HUES48 (cell line): Measurements from ENCODE around the gene MACROD2.

Source experiments
- H3K27ac ChIP-seq: one replicate; pipeline ENCODE4 v1.7.0; 2013; ENCODE audit warnings: low read depth, low read length, inconsistent platforms
- H3K27me3 ChIP-seq: 2 replicates; pipeline ENCODE4 v1.6.1; 2013; ENCODE audit warnings: mild to moderate bottlenecking, low read length; ENCODE audit not compliant: control insufficient read depth, insufficient read depth
- H3K36me3 ChIP-seq: 2 replicates; pipeline ENCODE4 v1.6.1; 2013; ENCODE audit warnings: low read length; ENCODE audit not compliant: control insufficient read depth, insufficient read depth
- H3K4me1 ChIP-seq: 2 replicates; pipeline ENCODE4 v1.6.1; 2013; ENCODE audit warnings: mild to moderate bottlenecking, low read length; ENCODE audit not compliant: control insufficient read depth, insufficient read depth
- H3K4me3 ChIP-seq: 2 replicates; pipeline ENCODE4 v1.5.1; 2013; ENCODE audit warnings: mild to moderate bottlenecking, low read depth, low read length
- H3K9ac ChIP-seq: 2 replicates; pipeline ENCODE4 v1.6.1; 2013; ENCODE audit warnings: mild to moderate bottlenecking, low read depth, low read length, moderate library complexity
- H3K9me3 ChIP-seq: 2 replicates; pipeline ENCODE4 v1.6.1; 2013; ENCODE audit warnings: low read length; ENCODE audit not compliant: control insufficient read depth, insufficient read depth

MACROD2 gene

DNA sequence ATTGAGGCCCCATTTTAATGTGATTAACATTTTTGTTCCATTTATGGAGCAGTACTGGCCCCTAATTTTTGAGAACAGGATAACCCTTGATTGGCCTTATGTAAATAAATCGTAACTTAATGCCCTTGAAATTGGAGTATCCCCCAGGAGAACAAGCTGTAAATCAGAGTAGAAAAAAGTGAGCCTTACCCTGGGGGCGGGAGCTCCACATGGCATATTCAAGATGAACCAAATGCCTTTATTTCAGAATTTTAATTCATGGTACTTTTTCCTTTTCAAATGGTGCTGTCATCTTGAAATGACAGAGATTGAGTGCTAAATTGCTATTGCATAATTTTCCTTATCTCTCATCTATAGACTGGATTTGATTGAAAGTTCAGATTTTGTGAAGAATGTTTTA is 1151.6 kb downstream of the MACROD2 start:
- no peak overlapping the region for H3K27ac ChIP-seq
- peaks cover 3% of the 10 kb centered on the region; the same call in 1 of the 2 replicates for H3K4me1 ChIP-seq
- H3K9ac ChIP-seq, result no peak overlapping the region
- no peaks in the 10 kb centered on the region for H3K36me3 ChIP-seq
- H3K9me3 ChIP-seq, result no peaks in the 10 kb centered on the region; the same call in 1 of the 2 replicates
- H3K27me3 ChIP-seq, result no peaks in the 10 kb centered on the region
- no peak overlapping the region for H3K4me3 ChIP-seq

DNA sequence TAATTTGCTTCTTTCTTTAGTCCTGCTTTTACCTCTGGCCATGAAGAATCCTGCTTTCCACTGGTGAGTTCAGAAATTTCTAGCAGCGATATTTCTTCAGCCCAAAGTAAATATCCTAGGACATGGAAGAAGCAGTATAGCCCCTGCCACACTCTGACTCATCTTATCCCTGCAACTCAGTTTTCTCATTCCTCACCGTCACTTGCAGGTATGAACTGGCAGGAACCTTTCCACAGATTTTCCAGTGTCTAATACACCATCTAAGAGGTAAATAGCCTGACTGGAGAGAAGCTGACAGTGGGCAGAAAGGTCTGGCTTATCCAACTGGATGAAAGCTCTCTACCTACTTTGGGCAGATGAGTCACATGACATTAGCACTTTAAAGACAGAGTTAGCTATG is 1158.8 kb downstream of the MACROD2 start:
- Histone ChIP-seq H3K4me3 (no peak overlapping the region), H3K27ac (no peak overlapping the region), H3K36me3 (no peaks in the 10 kb centered on the region), H3K4me1 (no peaks in the 10 kb centered on the region), H3K9me3 (peaks cover 5% of the 10 kb centered on the region; the same call in 1 of the 2 replicates), H3K27me3 (no peaks in the 10 kb centered on the region), H3K9ac (no peak overlapping the region)

DNA sequence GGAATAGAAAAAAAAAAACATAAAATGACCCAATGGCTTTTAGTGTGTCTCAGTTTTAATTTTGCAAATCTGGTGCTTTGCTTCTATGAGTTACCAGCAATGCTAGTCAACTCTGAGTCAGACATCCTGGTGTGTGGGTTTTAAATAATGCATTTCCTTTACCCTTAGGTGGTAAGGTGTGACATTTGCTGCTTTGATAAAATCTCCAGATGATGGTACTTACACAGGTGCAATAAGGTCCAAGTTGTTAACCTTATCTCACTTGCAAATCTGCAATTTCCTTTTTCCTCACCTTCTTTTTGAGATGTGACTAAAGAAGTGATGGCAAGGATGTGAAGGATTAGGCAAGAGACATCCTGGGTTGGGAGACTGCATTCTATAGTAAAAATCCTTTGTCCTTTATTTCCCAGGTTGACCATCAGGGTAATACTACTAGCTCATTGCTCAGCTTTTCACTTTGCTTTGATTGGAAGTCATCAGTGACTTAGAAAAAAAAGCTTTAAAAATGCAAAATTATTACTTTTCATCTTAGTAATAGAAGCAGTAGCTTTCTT is 1160.6 kb downstream of the MACROD2 start:
- H3K4me1 ChIP-seq, result no peaks in the 10 kb centered on the region
- H3K4me3 ChIP-seq, result no peak overlapping the region
- H3K36me3 ChIP-seq, result no peaks in the 10 kb centered on the region
- peaks cover 5% of the 10 kb centered on the region; the same call in 1 of the 2 replicates for H3K9me3 ChIP-seq
- no peak overlapping the region for H3K9ac ChIP-seq
- H3K27me3 ChIP-seq, result no peaks in the 10 kb centered on the region
- H3K27ac ChIP-seq, result no peak overlapping the region

DNA sequence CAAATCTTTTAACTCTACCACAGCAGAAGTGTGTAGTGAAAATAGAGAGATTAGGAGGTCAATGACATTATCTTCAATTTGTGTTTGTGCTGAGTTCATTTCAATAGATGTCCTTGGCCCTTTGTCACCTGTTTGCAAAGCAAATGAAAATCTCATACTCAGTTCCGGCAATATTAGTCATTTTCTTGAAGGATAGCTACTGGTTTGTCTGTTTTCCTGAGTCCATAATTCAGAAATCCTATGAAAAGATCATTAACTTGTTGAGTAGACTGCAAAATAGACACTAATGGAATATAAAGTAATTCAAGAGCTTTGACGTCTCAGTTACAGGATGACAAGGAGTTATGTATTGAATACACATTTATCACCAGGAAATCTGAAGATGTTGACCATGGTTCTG is 1163.2 kb downstream of the MACROD2 start:
- Histone ChIP-seq H3K27ac (no peak overlapping the region), H3K27me3 (no peaks in the 10 kb centered on the region), H3K4me1 (no peaks in the 10 kb centered on the region), H3K36me3 (no peaks in the 10 kb centered on the region), H3K4me3 (no peak overlapping the region), H3K9ac (no peak overlapping the region), H3K9me3 (0 out of 2 replicates have a peak, but pooled peaks cover 5% of the 10 kb centered on the region)

DNA sequence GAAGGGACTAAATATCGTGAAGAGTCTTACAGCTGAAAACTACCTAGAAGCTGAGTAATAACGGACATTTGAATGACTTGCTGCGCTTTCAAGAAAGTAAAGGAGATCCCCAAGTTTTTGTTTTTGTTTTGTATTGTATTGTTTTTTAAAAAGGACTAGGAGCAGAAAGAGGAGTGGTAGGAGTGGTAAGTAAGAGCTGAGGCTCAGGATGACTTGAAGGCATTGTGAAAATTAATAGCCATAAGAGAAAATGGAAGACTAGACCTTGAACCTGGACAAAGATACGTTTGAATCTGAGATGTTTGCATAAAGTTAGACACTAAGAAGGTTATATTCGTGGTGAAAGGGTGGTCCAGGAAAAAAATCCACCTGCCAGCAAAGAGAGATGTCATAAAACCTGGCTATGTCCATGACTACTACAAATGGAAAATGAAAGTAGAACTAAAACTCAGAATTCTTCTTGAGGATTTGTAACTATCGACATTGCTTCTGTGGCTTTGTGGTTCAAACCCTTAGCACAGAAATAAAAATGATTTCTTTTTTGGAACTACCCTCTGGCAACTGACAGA is 1166.8 kb downstream of the MACROD2 start:
- Histone ChIP-seq H3K9me3 (no peaks in the 10 kb centered on the region), H3K27ac (no peak overlapping the region), H3K9ac (no peak overlapping the region), H3K36me3 (no peaks in the 10 kb centered on the region), H3K4me1 (no peaks in the 10 kb centered on the region), H3K27me3 (no peaks in the 10 kb centered on the region), H3K4me3 (no peak overlapping the region)

DNA sequence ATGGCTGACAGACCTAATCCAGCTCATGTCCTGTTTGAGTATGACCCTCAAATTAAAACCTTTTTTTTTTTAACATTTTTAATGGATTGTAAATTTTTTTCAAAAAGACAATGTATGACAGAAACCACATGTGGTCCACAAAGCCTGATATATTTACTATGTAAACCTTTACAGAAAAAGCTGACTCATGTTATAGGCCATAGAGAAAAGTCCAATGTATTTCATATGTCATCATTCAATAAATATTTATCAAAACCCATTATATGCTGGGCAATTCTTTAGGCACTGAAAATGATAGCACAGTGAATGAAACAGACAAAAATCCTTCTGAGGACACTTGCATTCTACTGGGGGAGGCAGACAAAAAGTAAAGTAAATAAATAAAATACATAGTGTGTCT is 1168.3 kb downstream of the MACROD2 start:
- no peak overlapping the region for H3K27ac ChIP-seq
- no peaks in the 10 kb centered on the region for H3K27me3 ChIP-seq
- H3K9me3 ChIP-seq, result no peaks in the 10 kb centered on the region
- H3K4me3 ChIP-seq, result no peak overlapping the region
- H3K4me1 ChIP-seq, result no peaks in the 10 kb centered on the region
- H3K9ac ChIP-seq, result no peak overlapping the region
- H3K36me3 ChIP-seq, result no peaks in the 10 kb centered on the region

DNA sequence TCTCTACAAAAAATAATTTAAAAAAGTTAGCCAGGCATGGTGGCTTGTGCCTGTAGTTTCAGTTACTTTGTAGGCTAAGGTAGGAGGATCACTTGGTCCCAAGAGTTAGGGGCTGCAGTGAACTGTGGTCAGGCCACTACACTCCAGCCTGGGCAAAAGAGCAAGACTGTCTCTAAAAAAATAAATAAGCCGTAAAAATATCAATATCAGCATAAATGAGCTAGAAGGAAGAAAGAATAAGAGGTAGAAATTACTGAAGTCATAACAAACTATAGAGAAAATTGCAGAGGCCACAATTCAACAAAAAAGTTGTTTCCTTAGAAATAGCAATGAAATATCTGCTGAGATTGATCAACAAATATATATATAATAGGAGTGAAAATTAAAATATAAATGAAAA is 1169.4 kb downstream of the MACROD2 start:
- H3K27me3 ChIP-seq, result no peaks in the 10 kb centered on the region
- no peak overlapping the region for H3K9ac ChIP-seq
- no peaks in the 10 kb centered on the region for H3K36me3 ChIP-seq
- no peaks in the 10 kb centered on the region for H3K4me1 ChIP-seq
- no peak overlapping the region for H3K27ac ChIP-seq
- H3K9me3 ChIP-seq, result no peaks in the 10 kb centered on the region
- H3K4me3 ChIP-seq, result no peak overlapping the region

DNA sequence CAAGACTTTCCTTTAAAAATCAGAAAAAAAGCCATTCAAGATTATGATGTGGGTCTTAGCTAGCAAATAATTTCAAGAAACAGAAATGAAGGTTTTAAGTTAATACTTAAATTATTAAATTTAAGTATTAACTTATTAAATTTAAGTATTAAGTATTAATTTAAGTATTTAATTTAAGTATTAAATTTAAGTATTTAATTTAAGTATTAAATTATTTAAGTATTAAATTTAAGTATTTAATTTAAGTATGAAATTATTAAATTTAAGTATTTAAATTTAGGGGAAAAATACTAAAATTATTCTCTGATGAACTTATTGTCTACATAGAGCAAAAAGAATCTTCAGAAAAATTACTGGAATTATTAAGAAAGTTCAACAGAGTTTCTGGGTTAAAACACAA is 1171.4 kb downstream of the MACROD2 start:
- Histone ChIP-seq H3K27ac (no peak overlapping the region), H3K9me3 (no peaks in the 10 kb centered on the region), H3K4me3 (no peak overlapping the region), H3K27me3 (no peaks in the 10 kb centered on the region), H3K9ac (no peak overlapping the region), H3K4me1 (no peaks in the 10 kb centered on the region), H3K36me3 (no peaks in the 10 kb centered on the region)

DNA sequence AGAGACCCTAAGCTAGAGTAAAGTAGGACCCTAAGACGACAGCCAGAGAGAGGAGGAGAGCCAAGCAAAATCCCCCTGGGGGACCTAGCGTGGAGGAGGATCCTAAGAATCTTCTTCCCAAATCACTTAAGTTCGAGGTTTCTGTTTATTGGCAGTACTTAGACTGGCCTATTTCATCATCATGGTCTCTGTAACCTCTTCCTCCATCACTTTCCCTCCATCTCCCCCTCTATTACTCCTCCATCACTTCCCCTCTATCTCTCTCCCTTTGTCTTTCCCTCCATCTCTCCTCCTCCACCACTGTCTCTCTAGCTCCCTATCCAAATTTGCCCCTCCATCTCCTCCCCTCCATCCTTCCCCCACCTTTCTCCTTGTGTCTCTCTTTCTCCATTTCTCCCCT is 1175.7 kb downstream of the MACROD2 start:
- no peak overlapping the region for H3K9ac ChIP-seq
- 0 out of 2 replicates have a peak, but pooled peaks cover 4% of the 10 kb centered on the region for H3K9me3 ChIP-seq
- H3K4me3 ChIP-seq, result no peak overlapping the region
- H3K27ac ChIP-seq, result no peak overlapping the region
- no peaks in the 10 kb centered on the region for H3K27me3 ChIP-seq
- no peaks in the 10 kb centered on the region for H3K4me1 ChIP-seq
- H3K36me3 ChIP-seq, result no peaks in the 10 kb centered on the region

DNA sequence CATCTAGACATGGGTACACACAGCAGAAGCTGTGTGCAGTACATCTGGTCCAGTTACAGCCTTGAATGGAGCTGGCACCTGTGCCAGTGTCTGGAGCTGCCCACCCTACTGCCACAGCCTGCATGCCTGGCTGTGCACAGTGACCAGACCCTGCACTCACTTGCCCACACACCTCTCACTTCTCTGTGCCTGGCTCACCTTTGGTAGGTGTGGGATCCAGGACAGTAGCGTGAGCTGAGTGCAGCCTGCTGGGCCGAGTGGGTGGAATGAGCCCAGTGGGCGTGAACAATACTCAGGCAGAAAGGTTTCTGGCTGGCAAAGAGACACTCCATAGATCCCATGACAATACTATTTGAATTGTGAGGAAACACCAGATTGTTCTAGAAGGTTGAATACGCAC is 1181.6 kb downstream of the MACROD2 start:
- 0 out of 2 replicates have a peak, but pooled peaks cover 4% of the 10 kb centered on the region for H3K9me3 ChIP-seq
- H3K4me1 ChIP-seq, result no peaks in the 10 kb centered on the region
- no peaks in the 10 kb centered on the region for H3K27me3 ChIP-seq
- no peak overlapping the region for H3K4me3 ChIP-seq
- H3K36me3 ChIP-seq, result no peaks in the 10 kb centered on the region
- H3K27ac ChIP-seq, result no peak overlapping the region
- no peak overlapping the region for H3K9ac ChIP-seq

DNA sequence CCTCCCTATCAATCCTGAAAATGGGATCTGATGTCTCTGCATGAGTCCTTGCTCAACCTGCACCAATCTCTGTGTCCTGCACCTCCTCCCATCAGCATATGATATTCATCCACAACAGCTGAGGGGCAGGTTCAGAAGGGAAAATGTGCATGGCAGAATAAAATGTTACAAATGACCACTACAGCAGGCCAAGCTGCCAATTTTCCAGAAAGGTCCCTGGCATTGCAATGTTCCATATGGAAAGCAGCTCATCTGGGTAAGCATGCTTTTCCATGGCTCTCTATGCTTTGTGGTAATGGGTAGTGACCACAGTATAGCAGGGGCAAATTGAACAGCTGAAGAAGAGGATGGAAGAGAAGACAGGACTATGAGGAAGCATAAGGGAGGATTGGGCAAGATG is 1183.3 kb downstream of the MACROD2 start:
- H3K4me1 ChIP-seq, result no peaks in the 10 kb centered on the region
- no peaks in the 10 kb centered on the region for H3K36me3 ChIP-seq
- H3K27ac ChIP-seq, result no peak overlapping the region
- no peak overlapping the region for H3K4me3 ChIP-seq
- no peaks in the 10 kb centered on the region for H3K27me3 ChIP-seq
- no peak overlapping the region for H3K9ac ChIP-seq
- H3K9me3 ChIP-seq, result no peaks in the 10 kb centered on the region
